Endothelial cell of umbilical vein (primary cell): ENCODE results near the gene PCBP1. TPM values are rescaled to one million over a fixed set of nuclear protein-coding genes. Genes with fewer than 3 reads are reported as not detected.

Experiments used
- BruUV-seq: library from RNA; stranded (reverse); fragments of 400-500 nt; replicated peaks from 2 replicates; lab custom pipeline; 2021; lab: Mats Ljungman, UMichigan
- CTCF ChIA-PET: fragments of 300-600, 350-600 bp; sonication (Branson Sonifier 250); formaldehyde crosslinking; loops from one replicate; lab custom pipeline; 2021; ENCODE audit warnings: antibody characterized with exemption, inconsistent platforms; lab: Charles Lee
- POLR2A ChIA-PET: fragments of 300-600, 350-600 bp; sonication (Branson Sonifier 250); formaldehyde crosslinking; loops from one replicate; lab custom pipeline; 2021; ENCODE audit warnings: antibody characterized with exemption, inconsistent platforms; lab: Charles Lee
- DNase-seq: peaks from one replicate; pipeline ENCODE4 v3.0.0-alpha.2; 2011; ENCODE audit warnings: low read depth, low spot score
- FAIRE-seq: peaks from 2 replicates; lab custom pipeline; 2011; peaks lifted over from hg19 to GRCh38; lab: Jason Lieb, UNC
- H2AFZ ChIP-seq: 2 replicates; pipeline ENCODE4 v1.6.0; 2012; ENCODE audit warnings: low read depth, low read length, control low read depth, inconsistent platforms
- H3K27ac ChIP-seq: 2 replicates; pipeline ENCODE4 v1.5.1; 2011; ENCODE audit warnings: low read depth, mild to moderate bottlenecking, control low read depth, low read length, moderate library complexity; ENCODE audit not compliant: insufficient read depth
- H3K27me3 ChIP-seq, 2 experiments: 2 replicates each; pipeline versions ENCODE4 v1.6.0 to v1.6.1; 2011; ENCODE audit warnings: low read length in 2 of 2, mixed read lengths in 1 of 2; ENCODE audit not compliant: control insufficient read depth in 2 of 2, insufficient read depth in 2 of 2
- H3K36me3 ChIP-seq, 2 experiments: 2 replicates in 1 of 2; 3 replicates in 1 of 2; pipeline ENCODE4 v1.5.1; 2011; ENCODE audit warnings: low read length in 2 of 2, mild to moderate bottlenecking in 1 of 2, moderate library complexity in 1 of 2; ENCODE audit not compliant: control insufficient read depth in 2 of 2, insufficient read depth in 2 of 2; ENCODE audit errors: extremely low read depth in 1 of 2
- H3K4me1 ChIP-seq: 3 replicates; pipeline ENCODE4 v1.5.1; 2011; ENCODE audit warnings: mild to moderate bottlenecking, low read length; ENCODE audit not compliant: control insufficient read depth, insufficient read depth; ENCODE audit errors: extremely low read depth
- H3K4me2 ChIP-seq: 2 replicates; pipeline ENCODE4 v1.6.1; 2011; ENCODE audit warnings: low read length, control low read depth, mixed read lengths; ENCODE audit not compliant: insufficient read depth
- H3K4me3 ChIP-seq, 3 experiments: fragments of 200-600 bp in 1 of 3; sonication (generic), shearing (Covaris generic) in 1 of 3; replicated peaks in 1 of 3; 2 replicates each; pipeline ENCODE4 v1.5.1; 2011 to 2016; ENCODE audit warnings: control low read depth in 3 of 3, low read length in 3 of 3, mild to moderate bottlenecking in 2 of 3, inconsistent platforms in 1 of 3, low read depth in 1 of 3, moderate library complexity in 1 of 3; ENCODE audit not compliant: insufficient read depth in 1 of 3
- H3K79me2 ChIP-seq: 2 replicates; pipeline ENCODE4 v1.6.0; 2012; ENCODE audit warnings: low read length, inconsistent platforms; ENCODE audit not compliant: control insufficient read depth, insufficient read depth
- H3K9ac ChIP-seq: replicated peaks from 2 replicates; pipeline ENCODE3; 2011; ENCODE audit warnings: low read length, control low read depth; ENCODE audit not compliant: insufficient read depth; ENCODE audit errors: extremely low read depth
- H3K9me1 ChIP-seq: replicated peaks from 3 replicates; pipeline ENCODE4 v1.6.0; 2011; ENCODE audit warnings: mild to moderate bottlenecking, low read length; ENCODE audit not compliant: control insufficient read depth, insufficient read depth; ENCODE audit errors: extremely low read depth
- H3K9me3 ChIP-seq: replicated peaks from 2 replicates; pipeline ENCODE4 v1.5.1; 2012; ENCODE audit warnings: low read length, inconsistent platforms; ENCODE audit not compliant: control insufficient read depth, insufficient read depth
- H4K20me1 ChIP-seq: replicated peaks from 2 replicates; pipeline ENCODE3; 2011; ENCODE audit warnings: mild to moderate bottlenecking, low read length; ENCODE audit not compliant: control insufficient read depth, insufficient read depth; ENCODE audit errors: extremely low read depth
- CTCF ChIP-seq, 2 donors: IDR thresholded peaks; 1 replicate in 1 of 2; 2 replicates in 1 of 2; pipeline ENCODE4 v1.5.1; 2011; ENCODE audit warnings: low read length in 2 of 2, mild to moderate bottlenecking in 2 of 2, moderate library complexity in 2 of 2, control low read depth in 1 of 2, inconsistent platforms in 1 of 2, low read depth in 1 of 2; ENCODE audit not compliant: insufficient read depth in 1 of 2; ENCODE audit errors: extremely low read depth in 1 of 2
- EZH2 ChIP-seq: IDR thresholded peaks from 2 replicates; pipeline ENCODE4 v1.6.1; 2012; ENCODE audit warnings: borderline replicate concordance, low read depth, mild to moderate bottlenecking, moderate library complexity, low read length, inconsistent platforms; ENCODE audit not compliant: severe bottlenecking
- FOS ChIP-seq: IDR thresholded peaks from 2 replicates; pipeline ENCODE4 v1.6.1; 2011; ENCODE audit warnings: mild to moderate bottlenecking, low read length, moderate library complexity, borderline replicate concordance; ENCODE audit not compliant: insufficient read depth
- GATA2 ChIP-seq: IDR thresholded peaks from 2 replicates; pipeline ENCODE4 v1.7.0; 2011; ENCODE audit warnings: low read depth, mild to moderate bottlenecking, moderate library complexity, mixed read lengths, low read length; ENCODE audit not compliant: insufficient read length, insufficient read depth
- JUN ChIP-seq: IDR thresholded peaks from 2 replicates; pipeline ENCODE4 v1.6.1; 2011; ENCODE audit warnings: borderline replicate concordance, low read depth; ENCODE audit not compliant: insufficient read length, insufficient read depth
- MAX ChIP-seq: IDR thresholded peaks from 2 replicates; pipeline ENCODE4 v1.6.1; 2011; ENCODE audit not compliant: insufficient read depth, insufficient read length
- MYC ChIP-seq: IDR thresholded peaks from one replicate; pipeline ENCODE4 v1.6.1; 2011; ENCODE audit warnings: mild to moderate bottlenecking, low read depth, low read length
- POLR2A ChIP-seq: IDR thresholded peaks from 2 replicates; pipeline ENCODE4 v1.6.1; 2012; ENCODE audit warnings: low read depth, mild to moderate bottlenecking, control low read depth, low read length
- POLR2AphosphoS5 ChIP-seq: IDR thresholded peaks from 2 replicates; pipeline ENCODE4 v1.6.1; 2012; ENCODE audit warnings: low read depth, mild to moderate bottlenecking, control low read depth, low read length, moderate library complexity; ENCODE audit not compliant: insufficient read depth
- dilution Hi-C: fragments of 300-500 bp; cut with MboI; formaldehyde crosslinking; loops from one replicate; pipeline ENCODE4 v1.15.0; 2019; ENCODE audit warnings: low sequenced_read_pairs; ENCODE audit not compliant: extremely low pct_ligation_motif_present
- intact Hi-C: fragments of 100-400 bp; cut with micrococcal nuclease; formaldehyde crosslinking; loops from one replicate; pipeline ENCODE4 v1.10.0; 2022
- polyA plus RNA-seq, 4 experiments: library from polyadenylated mRNA; depleted of rRNA in 3 of 4; stranded (reverse) in 3 of 4; unstranded in 1 of 4; fragments of >200 nt; gene quantifications; 2 replicates each; pipeline versions ENCODE4 v1.2.1 to v1.2.3, GENCODE V29; 2011 to 2012; ENCODE audit warnings: missing spikeins in 1 of 4
- total RNA-seq: library from RNA; stranded (reverse); gene quantifications from 2 replicates; pipeline ENCODE4 v1.2.3, GENCODE V29; 2021

PCBP1 gene
- total and polyA plus RNA-seq, 2 donors (not counting 3 experiments of a cell fraction or from before 2014, with no cell fraction given): 196 to 360 TPM

GRCh38 chr2:70042246-70042645, 45.0 kb upstream of the PCBP1 start:
- POLR2A ChIA-PET: interaction anchor here (2.0 kb wide), 1 partner anchor 128 kb away, joined by 5 read pairs; the partner anchor contains the start of gene MXD1
- H3K27me3 ChIP-seq: no peaks in the 10 kb centered on the region
- TF ChIP-seq CTCF (IDR thresholded peaks at IDR 0.05; ENCODE audit: extremely low read depth in 1 of 2, insufficient read depth in 1 of 2, low read depth in 1 of 2, low read length in 2 of 2) (no peak), POLR2AphosphoS5 (no peak), MYC (no peak)

GRCh38 chr2:70043252-70043875, 43.9 kb upstream of the PCBP1 start:
- H3K36me3 ChIP-seq: peaks cover 0 to 4% of the 10 kb centered on the region in 2 experiments
- no peak overlapping the region for H3K9ac ChIP-seq
- no peaks in the 10 kb centered on the region for H3K9me1 ChIP-seq
- no peaks in the 10 kb centered on the region for H3K79me2 ChIP-seq
- H3K4me2 ChIP-seq: no peak overlapping the region
- peaks cover 4% of the 10 kb centered on the region for H3K4me1 ChIP-seq
- no peaks in the 10 kb centered on the region for H3K9me3 ChIP-seq
- no peak overlapping the region for H3K4me3 ChIP-seq
- ChIA-PET CTCF (interaction anchor here (1.3 kb wide), 1 partner anchor 25 kb away, joined by 3 read pairs; no protein-coding TSS in a partner anchor), POLR2A (interaction anchor here (2.0 kb wide), 1 partner anchor 129 kb away, joined by 5 read pairs; the partner anchor contains the start of gene MXD1)
- DNase-seq: no peak
- FAIRE-seq: no peak
- BruUV-seq: no TSS peak
- intact Hi-C loops (no loop called here), dilution Hi-C loops (no loop called here)
- H3K27me3 ChIP-seq: no peaks in the 10 kb centered on the region
- no peaks in the 10 kb centered on the region for H4K20me1 ChIP-seq
- H2AFZ ChIP-seq: no peak overlapping the region
- TF ChIP-seq CTCF (IDR thresholded peaks at IDR 0.05; ENCODE audit: extremely low read depth in 1 of 2, insufficient read depth in 1 of 2, low read depth in 1 of 2, low read length in 2 of 2) (no peak), EZH2 (no peak), JUN (no peak), GATA2 (no peak), MYC (no peak), MAX (no peak), FOS (no peak), POLR2AphosphoS5 (no peak), POLR2A (no peak)
- H3K27ac ChIP-seq: no peak overlapping the region

More at GRCh38 chr2:70042246-70042645, 45.0 kb upstream of the PCBP1 start:
- no peak overlapping the region for H3K9ac ChIP-seq
- no peak for DNase-seq
- FAIRE-seq: no peak
- no peak overlapping the region for H2AFZ ChIP-seq
- no peaks in the 10 kb centered on the region for H3K9me1 ChIP-seq
- no peaks in the 10 kb centered on the region for H3K79me2 ChIP-seq
- no TSS peak for BruUV-seq
- H3K36me3 ChIP-seq: peaks cover 0 to 3% of the 10 kb centered on the region in 2 experiments
- no peak overlapping the region for H3K4me2 ChIP-seq
- intact Hi-C loops: no loop called here
- CTCF ChIA-PET: interaction anchor here (0.5 to 2.7 kb wide), 3 partner anchors 15 to 28 kb away, joined by 3 to 10 read pairs (median 3); no protein-coding TSS in a partner anchor
- H3K4me1 ChIP-seq: peaks cover 4% of the 10 kb centered on the region
- dilution Hi-C loops: no loop called here
- H3K9me3 ChIP-seq: no peaks in the 10 kb centered on the region
- no peaks in the 10 kb centered on the region for H4K20me1 ChIP-seq
- no peak overlapping the region for H3K4me3 ChIP-seq
- no peak overlapping the region for H3K27ac ChIP-seq
